Neural cell (in vitro differentiated cells): ENCODE results near the gene TTC22. TPM values are rescaled to one million over a fixed set of nuclear protein-coding genes. Genes with fewer than 3 reads are reported as not detected.

ENCODE experiments used
- H2AFZ ChIP-seq: fragments of 200-600, 300-800 bp; sonication (generic), shearing (Covaris generic); 2 replicates; pipeline ENCODE4 v1.6.0; 2014; ENCODE audit warnings: low read depth, mild to moderate bottlenecking, antibody characterized with exemption, low read length, moderate library complexity
- H3F3A ChIP-seq: fragments of 200-600 bp; shearing (Covaris generic); 2 replicates; pipeline ENCODE4 v1.6.1; 2016; ENCODE audit warnings: mild to moderate bottlenecking, moderate library complexity, mixed read lengths, antibody characterized with exemption, low read length; ENCODE audit not compliant: insufficient read depth, poor library complexity, severe bottlenecking
- H3K27ac ChIP-seq: fragments of 200-600, 300-800 bp; sonication (generic), shearing (Covaris generic); 2 replicates; pipeline ENCODE4 v1.5.1; 2014; ENCODE audit warnings: mild to moderate bottlenecking, low read length, moderate library complexity
- H3K27me3 ChIP-seq: fragments of 300-800, 200-600 bp; sonication (generic), shearing (Covaris generic); 2 replicates; pipeline ENCODE4 v1.6.0; 2014; ENCODE audit warnings: mild to moderate bottlenecking, low read depth, low read length, moderate library complexity; ENCODE audit not compliant: insufficient read depth
- H3K36me3 ChIP-seq: fragments of 300-800, 200-600 bp; sonication (generic), shearing (Covaris generic); 2 replicates; pipeline ENCODE4 v1.5.1; 2014; ENCODE audit warnings: mild to moderate bottlenecking, antibody characterized with exemption, low read length, moderate library complexity; ENCODE audit not compliant: insufficient read depth
- H3K4me2 ChIP-seq: fragments of 300-800, 200-600 bp; sonication (generic), shearing (Covaris generic); 2 replicates; pipeline ENCODE4 v1.6.0; 2014; ENCODE audit warnings: mild to moderate bottlenecking, low read length
- H3K4me3 ChIP-seq: fragments of 300-800, 200-600 bp; sonication (generic), shearing (Covaris generic); 2 replicates; pipeline ENCODE4 v1.5.1; 2014; ENCODE audit warnings: mild to moderate bottlenecking, low read length, moderate library complexity
- H3K79me2 ChIP-seq: fragments of 200-600 bp; shearing (Covaris generic); replicated peaks from 2 replicates; pipeline ENCODE4 v1.6.0; 2014; ENCODE audit warnings: mild to moderate bottlenecking, low read length, moderate library complexity; ENCODE audit not compliant: insufficient read depth
- H3K9ac ChIP-seq: fragments of 300-800, 200-600 bp; sonication (generic), shearing (Covaris generic); 2 replicates; pipeline ENCODE4 v1.6.1; 2016; ENCODE audit warnings: mild to moderate bottlenecking, low read length, mixed read lengths
- H3K9me2 ChIP-seq: fragments of 200-600 bp; shearing (Covaris generic); 2 replicates; pipeline ENCODE4 v1.6.1; 2016; ENCODE audit warnings: mild to moderate bottlenecking, low read length, mixed read lengths; ENCODE audit not compliant: insufficient read depth
- H3K9me3 ChIP-seq: fragments of 200-600, 300-800 bp; sonication (generic), shearing (Covaris generic); 2 replicates; pipeline ENCODE4 v1.6.1; 2016; ENCODE audit warnings: mild to moderate bottlenecking, mixed run types, low read length, moderate library complexity, mixed read lengths
- H4K20me1 ChIP-seq: fragments of 200-600 bp; shearing (Covaris generic); 2 replicates; pipeline ENCODE4 v1.6.1; 2016; ENCODE audit warnings: mild to moderate bottlenecking, mixed run types; ENCODE audit not compliant: insufficient read depth
- CTCF ChIP-seq: fragments of 450-650 bp; IDR thresholded peaks from 2 replicates; pipeline ENCODE4 v1.5.1; 2014; ENCODE audit warnings: antibody characterized with exemption, mild to moderate bottlenecking, moderate library complexity; ENCODE audit not compliant: poor library complexity, severe bottlenecking
- EP300 ChIP-seq: fragments of 450-650 bp; conservative IDR thresholded peaks from 2 replicates; pipeline ENCODE4 v1.6.1; 2014; ENCODE audit warnings: antibody characterized with exemption, mild to moderate bottlenecking, moderate library complexity; ENCODE audit not compliant: poor library complexity, severe bottlenecking
- EZH2 ChIP-seq: fragments of 200-600, 300-800 bp; shearing (Covaris generic), sonication (generic); IDR thresholded peaks from 2 replicates; pipeline ENCODE4 v1.6.1; 2014; ENCODE audit warnings: antibody characterized with exemption, low read length, borderline replicate concordance, mild to moderate bottlenecking; ENCODE audit not compliant: insufficient read depth, poor library complexity, severe bottlenecking
- MXI1 ChIP-seq: fragments of 450-650 bp; conservative IDR thresholded peaks from 2 replicates; pipeline ENCODE4 v1.6.1; 2014; ENCODE audit warnings: antibody characterized with exemption, mild to moderate bottlenecking; ENCODE audit not compliant: poor library complexity, severe bottlenecking
- POLR2AphosphoS5 ChIP-seq: IDR thresholded peaks from 2 replicates; pipeline ENCODE4 v1.6.1; 2012
- RAD21 ChIP-seq: fragments of 450-650 bp; conservative IDR thresholded peaks from 2 replicates; pipeline ENCODE4 v1.6.1; 2014; ENCODE audit warnings: antibody characterized with exemption, mild to moderate bottlenecking, moderate library complexity
- REST ChIP-seq: IDR thresholded peaks from 2 replicates; pipeline ENCODE4 v1.6.1; 2012; ENCODE audit warnings: borderline replicate concordance
- SMC3 ChIP-seq: fragments of 450-650 bp; conservative IDR thresholded peaks from 2 replicates; pipeline ENCODE4 v1.6.1; 2014; ENCODE audit warnings: antibody characterized with exemption, mild to moderate bottlenecking, moderate library complexity; ENCODE audit not compliant: poor library complexity
- TAF1 ChIP-seq: IDR thresholded peaks from 2 replicates; pipeline ENCODE4 v1.6.1; 2012; ENCODE audit warnings: low read depth
- polyA plus RNA-seq: library from polyadenylated mRNA; depleted of rRNA; stranded (reverse); fragments of >200 nt; gene quantifications from 2 replicates; pipeline ENCODE4 v1.2.3, GENCODE V29; 2014

Gene TTC22
- polyA plus RNA-seq, 1 donor from 2014 or later, result not detected

GRCh38 chr1:54796902-54797301 is 4.2 kb downstream of the TTC22 start:
- no peaks in the 10 kb centered on the region for H3K36me3 ChIP-seq
- H3K4me3 ChIP-seq, result no peak overlapping the region
- no peaks in the 10 kb centered on the region for H3K27me3 ChIP-seq
- H3K9me2 ChIP-seq, result no peaks in the 10 kb centered on the region
- H3K27ac ChIP-seq, result no peak overlapping the region
- H2AFZ ChIP-seq, result no peak overlapping the region
- no peaks in the 10 kb centered on the region for H3K79me2 ChIP-seq
- H3F3A ChIP-seq, result no peaks in the 10 kb centered on the region
- no peaks in the 10 kb centered on the region for H4K20me1 ChIP-seq
- no peaks in the 10 kb centered on the region for H3K9me3 ChIP-seq
- TF ChIP-seq TAF1 (no peak), EZH2 (no peak), CTCF (no peak), EP300 (no peak), REST (no peak), SMC3 (no peak), POLR2AphosphoS5 (no peak), RAD21 (no peak), MXI1 (no peak)
- H3K9ac ChIP-seq, result no peak overlapping the region
- H3K4me2 ChIP-seq, result no peak overlapping the region

- Histone ChIP-seq H3F3A (no peaks in the 10 kb centered on the region), H3K4me3 (no peak overlapping the region), H3K4me2 (no peak overlapping the region), H3K9ac (no peak overlapping the region), H3K79me2 (no peaks in the 10 kb centered on the region), H3K9me3 (no peaks in the 10 kb centered on the region), H3K36me3 (no peaks in the 10 kb centered on the region), H4K20me1 (no peaks in the 10 kb centered on the region), H3K27me3 (no peaks in the 10 kb centered on the region), H3K27ac (no peak overlapping the region), H3K9me2 (no peaks in the 10 kb centered on the region), H2AFZ (no peak overlapping the region)
- TF ChIP-seq SMC3 (no peak), REST (no peak), MXI1 (no peak), RAD21 (no peak), CTCF (no peak), EZH2 (no peak), TAF1 (no peak), POLR2AphosphoS5 (no peak), EP300 (no peak)
These were observed 5.2 kb downstream of the TTC22 start for GRCh38 chr1:54795841-54796468.
